ENCODE results near the gene POLR1G. TPM values are rescaled to one million over a fixed set of nuclear protein-coding genes. Genes with fewer than 3 reads are reported as not detected.

The POLR1G gene
- total and polyA plus RNA-seq, 9 of the 15 experiments (the other 6 are each of a cell fraction or from before 2014, with no cell fraction given) = 3.0 to 50.1 (median 27.4) TPM

DNA sequence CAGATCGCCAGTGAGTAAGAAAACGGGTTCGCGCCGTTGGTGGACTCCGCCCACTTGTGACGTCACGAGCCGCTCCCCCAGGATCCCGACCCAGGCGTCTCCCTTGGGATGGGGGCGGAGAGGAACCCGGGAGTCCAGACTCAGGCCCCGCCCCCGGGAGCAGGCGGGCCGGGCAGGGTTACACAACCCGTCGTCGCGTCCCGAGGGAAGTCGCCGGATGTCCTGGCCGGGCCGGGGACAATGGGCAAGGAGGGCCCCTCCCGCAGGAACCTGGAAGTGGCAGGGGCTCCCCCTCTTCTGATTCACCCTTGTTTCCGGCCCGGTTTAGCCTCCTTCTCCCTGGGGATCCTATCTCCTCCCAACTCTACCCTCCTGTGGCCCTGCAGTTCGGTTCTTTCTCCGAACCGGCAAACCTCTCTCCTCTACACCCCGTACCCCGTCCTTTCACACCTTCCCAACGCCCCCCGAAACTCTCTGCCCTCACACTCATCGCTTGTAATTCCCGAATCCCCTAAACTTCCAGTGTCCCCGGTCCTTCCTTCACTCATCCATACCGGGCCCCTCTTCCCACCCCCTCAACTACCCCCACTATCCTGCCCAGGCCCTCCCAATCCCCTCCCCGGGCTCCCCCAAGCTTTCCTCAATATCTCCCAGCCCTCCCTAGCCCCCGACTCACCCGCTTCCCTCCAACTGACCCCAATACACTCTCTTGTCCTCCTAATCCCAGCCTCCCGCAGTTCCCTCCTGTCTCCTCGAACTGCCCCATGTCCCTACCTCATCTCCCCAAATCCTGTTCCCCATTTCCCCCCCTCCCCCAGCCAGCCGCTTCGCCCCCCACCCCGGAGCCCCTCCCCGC is 37.2 kb downstream of the POLR1G start (continued):
- TF ChIP-seq, protein P1, sequence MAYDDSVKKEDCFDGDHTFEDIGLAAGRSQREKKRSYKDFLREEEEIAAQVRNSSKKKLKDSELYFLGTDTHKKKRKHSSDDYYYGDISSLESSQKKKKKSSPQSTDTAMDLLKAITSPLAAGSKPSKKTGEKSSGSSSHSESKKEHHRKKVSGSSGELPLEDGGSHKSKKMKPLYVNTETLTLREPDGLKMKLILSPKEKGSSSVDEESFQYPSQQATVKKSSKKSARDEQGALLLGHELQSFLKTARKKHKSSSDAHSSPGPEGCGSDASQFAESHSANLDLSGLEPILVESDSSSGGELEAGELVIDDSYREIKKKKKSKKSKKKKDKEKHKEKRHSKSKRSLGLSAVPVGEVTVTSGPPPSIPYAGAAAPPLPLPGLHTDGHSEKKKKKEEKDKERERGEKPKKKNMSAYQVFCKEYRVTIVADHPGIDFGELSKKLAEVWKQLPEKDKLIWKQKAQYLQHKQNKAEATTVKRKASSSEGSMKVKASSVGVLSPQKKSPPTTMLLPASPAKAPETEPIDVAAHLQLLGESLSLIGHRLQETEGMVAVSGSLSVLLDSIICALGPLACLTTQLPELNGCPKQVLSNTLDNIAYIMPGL (CRISPR knock-in tag; IDR thresholded peaks at IDR 0.05) = no peak
- TF ChIP-seq TEAD2 (tag; IDR thresholded peaks at IDR 0.05) = no peak
- TF ChIP-seq SP1 (CRISPR knock-in tag; IDR thresholded peaks at IDR 0.05) = peak; percentile 90; the same call in 1 of the 2 replicates
- no peak for TF ChIP-seq ZNF324 (CRISPR knock-in tag; IDR thresholded peaks at IDR 0.05)
- peak; percentile 61; the same call in 1 of the 2 replicates for TF ChIP-seq CEBPG (CRISPR knock-in tag; IDR thresholded peaks at IDR 0.05)
- TF ChIP-seq CEBPG (tag; conservative IDR thresholded peaks at IDR 0.05 in 1 of 2, IDR thresholded peaks at IDR 0.05 in 1 of 2) = peak; percentile 88 to 92
- TF ChIP-seq ZNF586 (CRISPR knock-in tag; conservative IDR thresholded peaks at IDR 0.05) = no peak
- TF ChIP-seq ZKSCAN8 (CRISPR knock-in tag; IDR thresholded peaks at IDR 0.05) = no peak
- TF ChIP-seq MEIS2 (IDR thresholded peaks at IDR 0.05; ENCODE audit: partially characterized antibody) = no peak
- peak; percentile 96 for TF ChIP-seq CREM (IDR thresholded peaks at IDR 0.05; ENCODE audit: low read depth)
- TF ChIP-seq KDM1A (IDR thresholded peaks at IDR 0.05) = no peak
- peak; percentile 91 for TF ChIP-seq KHSRP (IDR thresholded peaks at IDR 0.05)
- TF ChIP-seq MAFG (tag; conservative IDR thresholded peaks at IDR 0.05) = no peak
- TF ChIP-seq GTF2A2 (tag; IDR thresholded peaks at IDR 0.05) = no peak
- no peak for TF ChIP-seq SRSF1 (IDR thresholded peaks at IDR 0.05; ENCODE audit: low read depth, low read length)
- TF ChIP-seq ZNF354B (CRISPR knock-in tag; IDR thresholded peaks at IDR 0.05) = no peak
- no peak for TF ChIP-seq ZNF75A (CRISPR knock-in tag; IDR thresholded peaks at IDR 0.05)
- peak; percentile 82 for TF ChIP-seq RBFOX2 (IDR thresholded peaks at IDR 0.05; ENCODE audit: low read depth, low read length)
- TF ChIP-seq, protein P2, sequence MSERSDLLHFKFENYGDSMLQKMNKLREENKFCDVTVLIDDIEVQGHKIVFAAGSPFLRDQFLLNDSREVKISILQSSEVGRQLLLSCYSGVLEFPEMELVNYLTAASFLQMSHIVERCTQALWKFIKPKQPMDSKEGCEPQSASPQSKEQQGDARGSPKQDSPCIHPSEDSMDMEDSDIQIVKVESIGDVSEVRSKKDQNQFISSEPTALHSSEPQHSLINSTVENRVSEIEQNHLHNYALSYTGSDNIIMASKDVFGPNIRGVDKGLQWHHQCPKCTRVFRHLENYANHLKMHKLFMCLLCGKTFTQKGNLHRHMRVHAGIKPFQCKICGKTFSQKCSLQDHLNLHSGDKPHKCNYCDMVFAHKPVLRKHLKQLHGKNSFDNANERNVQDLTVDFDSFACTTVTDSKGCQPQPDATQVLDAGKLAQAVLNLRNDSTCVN (CRISPR knock-in tag; IDR thresholded peaks at IDR 0.05) = peak; percentile 85
- TF ChIP-seq, protein P3, sequence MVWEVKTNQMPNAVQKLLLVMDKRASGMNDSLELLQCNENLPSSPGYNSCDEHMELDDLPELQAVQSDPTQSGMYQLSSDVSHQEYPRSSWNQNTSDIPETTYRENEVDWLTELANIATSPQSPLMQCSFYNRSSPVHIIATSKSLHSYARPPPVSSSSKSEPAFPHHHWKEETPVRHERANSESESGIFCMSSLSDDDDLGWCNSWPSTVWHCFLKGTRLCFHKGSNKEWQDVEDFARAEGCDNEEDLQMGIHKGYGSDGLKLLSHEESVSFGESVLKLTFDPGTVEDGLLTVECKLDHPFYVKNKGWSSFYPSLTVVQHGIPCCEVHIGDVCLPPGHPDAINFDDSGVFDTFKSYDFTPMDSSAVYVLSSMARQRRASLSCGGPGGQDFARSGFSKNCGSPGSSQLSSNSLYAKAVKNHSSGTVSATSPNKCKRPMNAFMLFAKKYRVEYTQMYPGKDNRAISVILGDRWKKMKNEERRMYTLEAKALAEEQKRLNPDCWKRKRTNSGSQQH (CRISPR knock-in tag; IDR thresholded peaks at IDR 0.05) = 0 out of 2 replicates have a peak, but pooled peaks have one; percentile 44
- TF ChIP-seq, protein P4, sequence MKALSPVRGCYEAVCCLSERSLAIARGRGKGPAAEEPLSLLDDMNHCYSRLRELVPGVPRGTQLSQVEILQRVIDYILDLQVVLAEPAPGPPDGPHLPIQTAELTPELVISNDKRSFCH (CRISPR knock-in tag; IDR thresholded peaks at IDR 0.05) = no peak
- TF ChIP-seq, protein P4 (tag; IDR thresholded peaks at IDR 0.05) = no peak
- TF ChIP-seq ZNF224 (CRISPR knock-in tag; IDR thresholded peaks at IDR 0.05) = no peak
- TF ChIP-seq NR1H2 (CRISPR knock-in tag; IDR thresholded peaks at IDR 0.05) = no peak
- TF ChIP-seq TEAD1 (CRISPR knock-in tag; IDR thresholded peaks at IDR 0.05) = peak in 1 of 2 experiments; percentile 19; a peak in 1 of 4 replicates

All from K562 (cell line).